Liver (tissue), 9 donors: Measurements from ENCODE around the gene KANK4. TPM values are rescaled to one million over a fixed set of nuclear protein-coding genes. Genes with fewer than 3 reads are reported as not detected.

Experiments used
- DNase-seq: peaks from one replicate; pipeline ENCODE4 v3.0.0-alpha.2; 2017; ENCODE audit warnings: low spot score
- H3K27ac ChIP-seq, 2 donors: one replicate each; pipeline ENCODE4 v1.7.0; 2013; ENCODE audit warnings: inconsistent platforms in 2 of 2, low read length in 2 of 2, control low read depth in 1 of 2, low read depth in 1 of 2, mild to moderate bottlenecking in 1 of 2
- H3K27me3 ChIP-seq, 4 donors: one replicate each; pipeline versions ENCODE4 v1.6.1 to v1.7.0; 2013; ENCODE audit warnings: low read length in 3 of 4, inconsistent platforms in 1 of 4, mild to moderate bottlenecking in 1 of 4, moderate library complexity in 1 of 4; ENCODE audit not compliant: control insufficient read depth in 4 of 4, insufficient read depth in 4 of 4
- H3K36me3 ChIP-seq, 4 donors: one replicate each; pipeline versions ENCODE4 v1.6.1 to v1.7.0; 2013; ENCODE audit warnings: low read length in 3 of 4, mild to moderate bottlenecking in 3 of 4, low read depth in 1 of 4, moderate library complexity in 1 of 4; ENCODE audit not compliant: control insufficient read depth in 4 of 4, insufficient read depth in 3 of 4
- H3K4me1 ChIP-seq, 4 donors: one replicate each; pipeline versions ENCODE4 v1.6.1 to v1.7.0; 2013; ENCODE audit warnings: low read length in 3 of 4, mild to moderate bottlenecking in 3 of 4, moderate library complexity in 1 of 4; ENCODE audit not compliant: control insufficient read depth in 4 of 4, insufficient read depth in 4 of 4
- H3K4me3 ChIP-seq, 3 donors: one replicate each; pipeline versions ENCODE4 v1.6.1 to v1.7.0; 2013; ENCODE audit warnings: low read length in 3 of 3, control low read depth in 1 of 3, low read depth in 1 of 3, mild to moderate bottlenecking in 1 of 3
- H3K9ac ChIP-seq, 2 donors: one replicate each; pipeline ENCODE4 v1.7.0; 2013; ENCODE audit warnings: low read length in 2 of 2, mild to moderate bottlenecking in 2 of 2, moderate library complexity in 2 of 2, control low read depth in 1 of 2, low read depth in 1 of 2
- H3K9me3 ChIP-seq, 4 donors: one replicate each; pipeline versions ENCODE4 v1.6.1 to v1.7.0; 2013; ENCODE audit warnings: low read length in 3 of 4; ENCODE audit not compliant: control insufficient read depth in 4 of 4
- ATF3 ChIP-seq: IDR thresholded peaks from 2 replicates; pipeline ENCODE4 v1.6.1; 2016; ENCODE audit warnings: antibody characterized with exemption
- CTCF ChIP-seq: fragments of 150-350 bp; IDR thresholded peaks from 2 replicates; pipeline ENCODE4 v1.5.1; 2017; ENCODE audit warnings: improper control_type of control experiment, low read depth, low read length; ENCODE audit not compliant: missing input control
- EGR1 ChIP-seq, 2 donors: IDR thresholded peaks; 2 replicates each; pipeline ENCODE4 v1.6.1; 2016 to 2018; ENCODE audit warnings: antibody characterized with exemption in 2 of 2, low read depth in 2 of 2
- FOXA1 ChIP-seq: IDR thresholded peaks from 2 replicates; pipeline ENCODE4 v1.6.1; 2016; ENCODE audit warnings: antibody characterized with exemption
- FOXA2 ChIP-seq: IDR thresholded peaks from 2 replicates; pipeline ENCODE4 v1.6.1; 2016; ENCODE audit warnings: antibody characterized with exemption
- GABPA ChIP-seq, 2 donors: IDR thresholded peaks in 1 of 2; conservative IDR thresholded peaks in 1 of 2; 2 replicates each; pipeline ENCODE4 v1.6.1; 2016; ENCODE audit warnings: antibody characterized with exemption in 2 of 2, mild to moderate bottlenecking in 1 of 2, moderate library complexity in 1 of 2
- HNF4A ChIP-seq, 2 donors: conservative IDR thresholded peaks; 2 replicates each; pipeline ENCODE4 v1.6.1; 2016; ENCODE audit warnings: antibody characterized with exemption in 2 of 2, mild to moderate bottlenecking in 2 of 2
- HNF4G ChIP-seq: IDR thresholded peaks from 2 replicates; pipeline ENCODE4 v1.6.1; 2016; ENCODE audit warnings: antibody characterized with exemption
- JUND ChIP-seq, 2 donors: IDR thresholded peaks; 2 replicates each; pipeline ENCODE4 v1.6.1; 2016; ENCODE audit warnings: antibody characterized with exemption in 2 of 2
- NR2F2 ChIP-seq: IDR thresholded peaks from 2 replicates; pipeline ENCODE4 v1.6.1; 2016; ENCODE audit warnings: antibody characterized with exemption
- RAD21 ChIP-seq, 2 donors: IDR thresholded peaks; 2 replicates each; pipeline ENCODE4 v1.6.1; 2016; ENCODE audit warnings: antibody characterized with exemption in 2 of 2, mild to moderate bottlenecking in 2 of 2
- REST ChIP-seq: IDR thresholded peaks from 2 replicates; pipeline ENCODE4 v1.6.1; 2016; ENCODE audit warnings: antibody characterized with exemption, mild to moderate bottlenecking
- RXRA ChIP-seq, 2 donors: IDR thresholded peaks; 2 replicates each; pipeline ENCODE4 v1.6.1; 2017 to 2018; ENCODE audit warnings: antibody characterized with exemption in 2 of 2, mild to moderate bottlenecking in 1 of 2
- SP1 ChIP-seq: IDR thresholded peaks from 2 replicates; pipeline ENCODE4 v1.6.1; 2018; ENCODE audit warnings: antibody characterized with exemption, mild to moderate bottlenecking
- TAF1 ChIP-seq: conservative IDR thresholded peaks from 2 replicates; pipeline ENCODE4 v1.6.1; 2016; ENCODE audit warnings: antibody characterized with exemption, mild to moderate bottlenecking
- ZBTB33 ChIP-seq: IDR thresholded peaks from 2 replicates; pipeline ENCODE4 v1.6.1; 2016; ENCODE audit warnings: antibody characterized with exemption
- WGBS: extraction: QIAGEN DNeasy Blood & Tissue Kit; methylation state at CpG from one replicate; pipeline ENCODE4 v1.1.7; 2013; 5-methylcytosine and 5-hydroxymethylcytosine counted together
- polyA plus RNA-seq, 2 donors: library from polyadenylated mRNA; stranded (reverse) in 1 of 2; unstranded in 1 of 2; fragments of 200-250 nt in 1 of 2; fragments of >200 nt in 1 of 2; fragmentation: Nextera tagmentation in 1 of 2; extraction: Ambion mirVana in 1 of 2; gene quantifications; one replicate each; pipeline versions ENCODE4 v1.2.1 to v1.2.3, GENCODE V29; 2013 to 2015
- total RNA-seq, 2 donors: library from RNA; depleted of rRNA; stranded (reverse); fragments of >200 nt; gene quantifications; one replicate each; pipeline ENCODE4 v1.2.3, GENCODE V29; 2014
- donor health status: healthy.
- donor health status: healthy.
- donor health status: healthy.
- donor health status: healthy.
- donor health status: healthy.

Gene KANK4
- total and polyA plus RNA-seq, 4 donors, result 0.58 to 4.6 (median 1.1) TPM

- 85% methylated on average over 19 of the region's 19 CpGs for WGBS
These were observed 56.0 kb downstream of the KANK4 start for GRCh38 chr1:62263006-62263813.

More at GRCh38 chr1:62263006-62263813, 56.0 kb downstream of the KANK4 start:
- no peak overlapping the region for H3K4me3 ChIP-seq
- no peak overlapping the region for H3K27ac ChIP-seq
- H3K36me3 ChIP-seq, result peaks cover 0 to 3% (median 0%) of the 10 kb centered on the region in 4 donors
- no peaks in the 10 kb centered on the region for H3K9me3 ChIP-seq
- TF ChIP-seq EGR1 (IDR thresholded peaks at IDR 0.05; ENCODE audit: low read depth in 2 of 2) (no peak), TAF1 (no peak), FOXA2 (no peak), HNF4A (conservative IDR thresholded peaks at IDR 0.05) (no peak), RAD21 (IDR thresholded peaks at IDR 0.05) (no peak), ZBTB33 (no peak), SP1 (no peak), RXRA (IDR thresholded peaks at IDR 0.05) (no peak), CTCF (no peak), NR2F2 (no peak), REST (no peak), GABPA (IDR thresholded peaks at IDR 0.05 in 1 of 2, conservative IDR thresholded peaks at IDR 0.05 in 1 of 2) (no peak), ATF3 (no peak), FOXA1 (no peak), HNF4G (no peak), JUND (IDR thresholded peaks at IDR 0.05) (no peak)
- no peaks in the 10 kb centered on the region for H3K27me3 ChIP-seq
- no peak for DNase-seq
- no peaks in the 10 kb centered on the region for H3K4me1 ChIP-seq
- no peak overlapping the region for H3K9ac ChIP-seq
